SU-DHL-6 (cell line): Measurements from ENCODE around the gene CNFN.

Experiments used
- H2AFZ ChIP-seq: fragments of 200-600 bp; sonication (generic); 2 replicates; pipeline ENCODE4 v1.6.1; 2014; ENCODE audit warnings: low read depth, mild to moderate bottlenecking, moderate library complexity, mixed read lengths, antibody characterized with exemption, low read length; ENCODE audit not compliant: severe bottlenecking
- H3F3A ChIP-seq: fragments of 200-600 bp; shearing (Covaris generic); 2 replicates; pipeline ENCODE4 v1.6.0; 2016; ENCODE audit warnings: antibody characterized with exemption, mild to moderate bottlenecking; ENCODE audit not compliant: insufficient read depth
- H3K27ac ChIP-seq: fragments of 200-600 bp; sonication (generic); 2 replicates; pipeline ENCODE4 v1.5.1; 2016; ENCODE audit warnings: low read depth, mild to moderate bottlenecking, low read length, moderate library complexity, mixed read lengths
- H3K27me3 ChIP-seq: fragments of 200-600 bp; sonication (generic), shearing (Covaris generic); 2 replicates; pipeline ENCODE4 v1.6.0; 2014; ENCODE audit warnings: mild to moderate bottlenecking, low read length
- H3K36me3 ChIP-seq: fragments of 200-600 bp; sonication (generic); 2 replicates; pipeline ENCODE4 v1.6.1; 2014; ENCODE audit warnings: mild to moderate bottlenecking, low read length, mixed read lengths
- H3K4me2 ChIP-seq: fragments of 300-600, 200-600 bp; shearing (Covaris generic), sonication (generic); 2 replicates; pipeline ENCODE4 v1.6.0; 2014; ENCODE audit warnings: low read length, low read depth, mild to moderate bottlenecking; ENCODE audit not compliant: poor library complexity, severe bottlenecking
- H3K4me3 ChIP-seq: fragments of 200-600 bp; sonication (generic); 2 replicates; pipeline ENCODE4 v1.5.1; 2014; ENCODE audit warnings: antibody characterized with exemption, low read length, mild to moderate bottlenecking, mixed read lengths; ENCODE audit not compliant: insufficient read depth, poor library complexity, severe bottlenecking
- H3K79me2 ChIP-seq: fragments of 200-600 bp; sonication (generic); 2 replicates; pipeline ENCODE4 v1.6.1; 2014; ENCODE audit warnings: mild to moderate bottlenecking, low read length, moderate library complexity; ENCODE audit not compliant: insufficient read depth
- H3K9ac ChIP-seq: fragments of 200-600 bp; sonication (generic); 2 replicates; pipeline ENCODE4 v1.7.0; 2014; ENCODE audit warnings: mild to moderate bottlenecking, low read length
- H3K9me2 ChIP-seq: fragments of 200-600 bp; sonication (generic); replicated peaks from 2 replicates; pipeline ENCODE4 v1.6.1; 2014; ENCODE audit warnings: low read length; ENCODE audit not compliant: insufficient read depth
- H3K9me3 ChIP-seq: fragments of 200-600 bp; sonication (generic); 2 replicates; pipeline ENCODE4 v1.6.1; 2014; ENCODE audit warnings: low read length, mixed read lengths; ENCODE audit not compliant: insufficient read depth
- H4K20me1 ChIP-seq: fragments of 200-600 bp; sonication (generic); 2 replicates; pipeline ENCODE4 v1.6.1; 2014; ENCODE audit warnings: low read depth, mild to moderate bottlenecking, antibody characterized with exemption, low read length, moderate library complexity, mixed read lengths
- EZH2phosphoT487 ChIP-seq: fragments of 200-600 bp; sonication (generic), shearing (Covaris generic); conservative IDR thresholded peaks from 2 replicates; pipeline ENCODE4 v1.6.1; 2018; ENCODE audit warnings: mild to moderate bottlenecking, antibody characterized with exemption, low read length, moderate library complexity, mixed read lengths
- TF ChIP-seq, protein P1 (sequence below): fragments of 200-600 bp; sonication (generic); IDR thresholded peaks from one replicate; pipeline ENCODE4 v1.5.1; 2017; ENCODE audit warnings: antibody characterized with exemption, mild to moderate bottlenecking, low read length, moderate library complexity; ENCODE audit not compliant: insufficient read depth, poor library complexity, severe bottlenecking

CNFN gene

GRCh38 chr19:42353341-42354015 is 36.6 kb downstream of the CNFN start:
- Histone ChIP-seq H3K79me2 (no peaks in the 10 kb centered on the region), H4K20me1 (no peaks in the 10 kb centered on the region), H3K36me3 (no peaks in the 10 kb centered on the region), H3K27me3 (no peaks in the 10 kb centered on the region), H3K9me3 (no peaks in the 10 kb centered on the region), H3K4me2 (no peak overlapping the region), H3K4me3 (no peak overlapping the region), H3K9me2 (no peaks in the 10 kb centered on the region), H2AFZ (no peak overlapping the region), H3K9ac (no peak overlapping the region), H3F3A (no peaks in the 10 kb centered on the region), H3K27ac (no peak overlapping the region)
- TF ChIP-seq EZH2phosphoT487 = no peak
- TF ChIP-seq, protein P1, sequence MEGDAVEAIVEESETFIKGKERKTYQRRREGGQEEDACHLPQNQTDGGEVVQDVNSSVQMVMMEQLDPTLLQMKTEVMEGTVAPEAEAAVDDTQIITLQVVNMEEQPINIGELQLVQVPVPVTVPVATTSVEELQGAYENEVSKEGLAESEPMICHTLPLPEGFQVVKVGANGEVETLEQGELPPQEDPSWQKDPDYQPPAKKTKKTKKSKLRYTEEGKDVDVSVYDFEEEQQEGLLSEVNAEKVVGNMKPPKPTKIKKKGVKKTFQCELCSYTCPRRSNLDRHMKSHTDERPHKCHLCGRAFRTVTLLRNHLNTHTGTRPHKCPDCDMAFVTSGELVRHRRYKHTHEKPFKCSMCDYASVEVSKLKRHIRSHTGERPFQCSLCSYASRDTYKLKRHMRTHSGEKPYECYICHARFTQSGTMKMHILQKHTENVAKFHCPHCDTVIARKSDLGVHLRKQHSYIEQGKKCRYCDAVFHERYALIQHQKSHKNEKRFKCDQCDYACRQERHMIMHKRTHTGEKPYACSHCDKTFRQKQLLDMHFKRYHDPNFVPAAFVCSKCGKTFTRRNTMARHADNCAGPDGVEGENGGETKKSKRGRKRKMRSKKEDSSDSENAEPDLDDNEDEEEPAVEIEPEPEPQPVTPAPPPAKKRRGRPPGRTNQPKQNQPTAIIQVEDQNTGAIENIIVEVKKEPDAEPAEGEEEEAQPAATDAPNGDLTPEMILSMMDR = no peak

GRCh38 chr19:42352301-42353259 is 37.5 kb downstream of the CNFN start:
- H3K9me3 ChIP-seq = no peaks in the 10 kb centered on the region
- H3K79me2 ChIP-seq = no peaks in the 10 kb centered on the region
- H3K36me3 ChIP-seq = no peaks in the 10 kb centered on the region
- H3K27ac ChIP-seq = no peak overlapping the region
- H3K27me3 ChIP-seq = no peaks in the 10 kb centered on the region
- H3K9ac ChIP-seq = no peak overlapping the region
- TF ChIP-seq EZH2phosphoT487 = no peak
- TF ChIP-seq, protein P1 = no peak
- no peak overlapping the region for H3K4me3 ChIP-seq
- no peaks in the 10 kb centered on the region for H3K9me2 ChIP-seq
- no peak overlapping the region for H3K4me2 ChIP-seq
- H4K20me1 ChIP-seq = no peaks in the 10 kb centered on the region
- H2AFZ ChIP-seq = no peak overlapping the region
- H3F3A ChIP-seq = no peaks in the 10 kb centered on the region

- H3K36me3 ChIP-seq = no peaks in the 10 kb centered on the region
- H3K27me3 ChIP-seq = no peaks in the 10 kb centered on the region
- TF ChIP-seq, protein P1 = no peak
- no peak for TF ChIP-seq EZH2phosphoT487
- H2AFZ ChIP-seq = no peak overlapping the region
- H3F3A ChIP-seq = no peaks in the 10 kb centered on the region
- no peaks in the 10 kb centered on the region for H3K79me2 ChIP-seq
- H3K4me2 ChIP-seq = no peak overlapping the region
- H3K27ac ChIP-seq = no peak overlapping the region
- H3K9ac ChIP-seq = no peak overlapping the region
- H3K9me2 ChIP-seq = no peaks in the 10 kb centered on the region
- no peaks in the 10 kb centered on the region for H3K9me3 ChIP-seq
- no peak overlapping the region for H3K4me3 ChIP-seq
- H4K20me1 ChIP-seq = no peaks in the 10 kb centered on the region
These were observed 38.9 kb downstream of the CNFN start for GRCh38 chr19:42351079-42351735.
